HCT116 (cell line): ENCODE results near the gene VSTM1. TPM values are rescaled to one million over a fixed set of nuclear protein-coding genes. Genes with fewer than 3 reads are reported as not detected.

ENCODE experiments used
- ATAC-seq: fragments of 200-7000 bp; cut with Tn5 transposase; 2 replicates; pipeline ENCODE4 v1.9.1; 2020; ENCODE audit warnings: mild to moderate bottlenecking, moderate library complexity
- BruUV-seq: library from RNA; stranded (reverse); fragments of 400-500 nt; replicated peaks from 2 replicates; lab custom pipeline; 2021; lab: Mats Ljungman, UMichigan
- CTCF ChIA-PET: fragments of 300-600 bp; sonication (Branson Sonifier 250); formaldehyde crosslinking; loops from one replicate; lab custom pipeline; 2021; ENCODE audit warnings: antibody characterized with exemption; lab: Charles Lee
- POLR2A ChIA-PET: fragments of 300-600, 350-600 bp; sonication (Branson Sonifier 250); formaldehyde crosslinking; loops from one replicate; lab custom pipeline; 2021; ENCODE audit warnings: antibody characterized with exemption; lab: Charles Lee
- RAD21 ChIA-PET, 2 experiments: fragments of 300-600 bp; sonication (Branson Sonifier 250); formaldehyde crosslinking; loops; one replicate each; lab custom pipeline; 2023; ENCODE audit warnings: low total read pairs in 2 of 2; ENCODE audit not compliant: uncharacterized antibody in 2 of 2, unreplicated experiment in 2 of 2, low non-redundant PET in 1 of 2; lab: Charles Lee
- DNase-seq: peaks from one replicate; pipeline ENCODE4 v3.0.0-alpha.2; 2010; ENCODE audit warnings: low read depth, low spot score
- H2AFZ ChIP-seq: fragments of 200-600 bp; shearing (Covaris generic), sonication (generic); 2 replicates; pipeline ENCODE4 v1.6.1; 2017; ENCODE audit warnings: low read depth, mixed run types, mixed read lengths, antibody characterized with exemption, low read length; ENCODE audit not compliant: poor library complexity, severe bottlenecking
- H3K27ac ChIP-seq: 2 replicates; pipeline ENCODE4 v1.5.1; 2012; ENCODE audit warnings: low read depth, low read length
- H3K27me3 ChIP-seq: fragments of 200-600 bp; sonication (generic); 2 replicates; pipeline ENCODE4 v1.6.1; 2016; ENCODE audit warnings: mixed run types, low read length, mixed read lengths; ENCODE audit not compliant: insufficient read depth
- H3K36me3 ChIP-seq, 2 experiments: fragments of 200-500 bp in 1 of 2; fragments of 200-600 bp in 1 of 2; sonication (Bioruptor generic) in 1 of 2; sonication (generic) in 1 of 2; 2 replicates each; pipeline versions ENCODE4 v1.5.1 to v1.6.1; 2014 to 2016; ENCODE audit warnings: low read length in 2 of 2, inconsistent platforms in 1 of 2, mixed read lengths in 1 of 2, mixed run types in 1 of 2; ENCODE audit not compliant: insufficient read depth in 2 of 2, control insufficient read depth in 1 of 2
- H3K4me1 ChIP-seq, 2 experiments: fragments of 200-600 bp in 1 of 2; sonication (generic) in 1 of 2; 2 replicates each; pipeline versions ENCODE4 v1.5.1 to v1.6.1; 2012 to 2017; ENCODE audit warnings: low read length in 2 of 2, inconsistent platforms in 1 of 2, mild to moderate bottlenecking in 1 of 2, mixed read lengths in 1 of 2, mixed run types in 1 of 2, moderate library complexity in 1 of 2; ENCODE audit not compliant: insufficient read depth in 2 of 2, control insufficient read depth in 1 of 2
- H3K4me2 ChIP-seq: fragments of 200-600 bp; sonication (generic); 2 replicates; pipeline ENCODE4 v1.6.1; 2017; ENCODE audit warnings: mixed run types, low read length, mixed read lengths
- H3K4me3 ChIP-seq, 2 experiments: fragments of 200-600 bp in 1 of 2; sonication (generic) in 1 of 2; replicated peaks in 1 of 2; 2 replicates each; pipeline ENCODE4 v1.5.1; 2011 to 2016; ENCODE audit warnings: low read length in 2 of 2, control low read depth in 1 of 2, low read depth in 1 of 2, mild to moderate bottlenecking in 1 of 2, mixed read lengths in 1 of 2, mixed run types in 1 of 2
- H3K79me2 ChIP-seq: fragments of 200-600 bp; sonication (generic); 2 replicates; pipeline ENCODE4 v1.6.1; 2017; ENCODE audit warnings: mild to moderate bottlenecking, mixed run types, low read length, moderate library complexity, mixed read lengths; ENCODE audit not compliant: insufficient read depth
- H3K9ac ChIP-seq: fragments of 200-600 bp; sonication (generic); 2 replicates; pipeline ENCODE4 v1.6.1; 2016; ENCODE audit warnings: low read length, mixed read lengths
- H3K9me2 ChIP-seq: fragments of 200-600 bp; sonication (generic), shearing (Covaris generic); 2 replicates; pipeline ENCODE4 v1.6.1; 2017; ENCODE audit warnings: mixed run types, mild to moderate bottlenecking, moderate library complexity; ENCODE audit not compliant: insufficient read depth
- H3K9me3 ChIP-seq, 2 experiments: fragments of 200-500 bp in 1 of 2; fragments of 200-600 bp in 1 of 2; sonication (Bioruptor generic) in 1 of 2; sonication (generic) in 1 of 2; 2 replicates each; pipeline ENCODE4 v1.6.1; 2014 to 2017; ENCODE audit warnings: low read length in 2 of 2, mixed read lengths in 2 of 2, inconsistent platforms in 1 of 2, low read depth in 1 of 2, mild to moderate bottlenecking in 1 of 2, mixed run types in 1 of 2, moderate library complexity in 1 of 2; ENCODE audit not compliant: control insufficient read depth in 1 of 2, insufficient read depth in 1 of 2
- H4K20me1 ChIP-seq: fragments of 200-600 bp; sonication (generic), shearing (Covaris generic); 2 replicates; pipeline ENCODE4 v1.6.1; 2017; ENCODE audit warnings: mixed run types, mild to moderate bottlenecking, moderate library complexity; ENCODE audit not compliant: insufficient read depth
- CBX3 ChIP-seq: IDR thresholded peaks from 2 replicates; pipeline ENCODE4 v1.6.1; 2012; ENCODE audit warnings: low read depth
- CEBPB ChIP-seq: IDR thresholded peaks from 2 replicates; pipeline ENCODE4 v1.6.1; 2012; ENCODE audit warnings: low read depth
- ELF1 ChIP-seq: IDR thresholded peaks from 2 replicates; pipeline ENCODE4 v1.6.1; 2012; ENCODE audit warnings: low read depth, borderline replicate concordance
- EZH2 ChIP-seq: fragments of 200-600 bp; sonication (generic); IDR thresholded peaks from 2 replicates; pipeline ENCODE4 v1.6.1; 2017; ENCODE audit warnings: antibody characterized with exemption, mixed run types
- EZH2phosphoT487 ChIP-seq: fragments of 200-600 bp; IDR thresholded peaks from 2 replicates; pipeline ENCODE4 v1.6.1; 2018; ENCODE audit warnings: antibody characterized with exemption, borderline replicate concordance
- FOSL1 ChIP-seq: IDR thresholded peaks from 2 replicates; pipeline ENCODE4 v1.6.1; 2012; ENCODE audit warnings: low read depth
- JUND ChIP-seq: IDR thresholded peaks from 2 replicates; pipeline ENCODE4 v1.6.1; 2012
- REST ChIP-seq: IDR thresholded peaks from 2 replicates; pipeline ENCODE4 v1.6.1; 2012; ENCODE audit warnings: low read depth
- SIN3A ChIP-seq: IDR thresholded peaks from 2 replicates; pipeline ENCODE4 v1.6.1; 2012; ENCODE audit warnings: low read depth
- TCF7L2 ChIP-seq: IDR thresholded peaks from 2 replicates; pipeline ENCODE4 v1.7.0; 2011; ENCODE audit warnings: borderline replicate concordance, inconsistent platforms; ENCODE audit not compliant: insufficient read depth, insufficient read length; ENCODE audit errors: extremely low read depth
- ZFX ChIP-seq: fragments of 450-650 bp; IDR thresholded peaks from 2 replicates; pipeline ENCODE4 v1.6.1; 2017
- ZNF274 ChIP-seq: fragments of 200-500 bp; sonication (Bioruptor generic); IDR thresholded peaks from 2 replicates; pipeline ENCODE4 v1.6.1; 2014; ENCODE audit warnings: mild to moderate bottlenecking, low read depth, low read length, inconsistent platforms
- intact Hi-C: fragments of 100-400 bp; cut with micrococcal nuclease; formaldehyde crosslinking; loops from 2 replicates; pipeline ENCODE4 v1.10.0; 2022
- total RNA-seq: library from RNA; stranded (reverse); gene quantifications from one replicate; pipeline ENCODE4 v1.2.1, GENCODE V29; 2021; ENCODE audit not compliant: unreplicated experiment

Gene VSTM1
- total RNA-seq, 1 experiment from 2014 or later: not detected

- CTCF ChIA-PET: no interaction called here
- ATAC-seq: no peak
- no TSS peak for BruUV-seq
- POLR2A ChIA-PET: interaction anchor here (1.8 kb wide), 1 partner anchor 12 kb away, joined by 4 read pairs; no protein-coding TSS in a partner anchor
- H3K36me3 ChIP-seq: no peaks in the 10 kb centered on the region
- RAD21 ChIA-PET: no interaction called here
- H3K27ac ChIP-seq: no peak overlapping the region
- H3K9me2 ChIP-seq: no peaks in the 10 kb centered on the region
- H3K9ac ChIP-seq: no peak overlapping the region
- intact Hi-C loops: no loop called here
- H3K79me2 ChIP-seq: no peaks in the 10 kb centered on the region
- no peak for TF ChIP-seq JUND
- TF ChIP-seq EZH2phosphoT487: no peak
- no peak for TF ChIP-seq SIN3A
- no peak for DNase-seq
- no peak overlapping the region for H3K4me3 ChIP-seq
- H2AFZ ChIP-seq: no peak overlapping the region
- H3K4me1 ChIP-seq: peaks cover 0 to 14% of the 10 kb centered on the region in 2 experiments; a peak in 1 of 4 replicates
- H3K27me3 ChIP-seq: no peaks in the 10 kb centered on the region
- no peaks in the 10 kb centered on the region for H4K20me1 ChIP-seq
- H3K9me3 ChIP-seq: no peaks in the 10 kb centered on the region
- no peak overlapping the region for H3K4me2 ChIP-seq
Observed at GRCh38 chr19:53992815-53993214, 70.9 kb downstream of the VSTM1 start.

- H3K4me2 ChIP-seq: no peak overlapping the region
- intact Hi-C loops: no loop called here
- H3K9me3 ChIP-seq: no peaks in the 10 kb centered on the region
- no peak for DNase-seq
- no peaks in the 10 kb centered on the region for H3K9me2 ChIP-seq
- RAD21 ChIA-PET: no interaction called here
- H3K27ac ChIP-seq: no peak overlapping the region
- peaks cover 0 to 14% of the 10 kb centered on the region in 2 experiments; a peak in 1 of 4 replicates for H3K4me1 ChIP-seq
- TF ChIP-seq ZNF274 (no peak), FOSL1 (no peak), CBX3 (no peak), ELF1 (no peak), TCF7L2 (no peak), EZH2phosphoT487 (no peak), ZFX (no peak), CEBPB (no peak), EZH2 (no peak), REST (no peak), SIN3A (no peak)
- TF ChIP-seq, all 23 proteins: peak for 0
- no peaks in the 10 kb centered on the region for H3K36me3 ChIP-seq
- POLR2A ChIA-PET: no interaction called here
- H4K20me1 ChIP-seq: no peaks in the 10 kb centered on the region
- H2AFZ ChIP-seq: no peak overlapping the region
- H3K79me2 ChIP-seq: no peaks in the 10 kb centered on the region
- H3K9ac ChIP-seq: no peak overlapping the region
- no peaks in the 10 kb centered on the region for H3K27me3 ChIP-seq
- ATAC-seq: no peak
- H3K4me3 ChIP-seq: no peak overlapping the region
- BruUV-seq: no TSS peak
- CTCF ChIA-PET: no interaction called here
Observed at GRCh38 chr19:53992211-53992610, 71.5 kb downstream of the VSTM1 start.
